HG03135 (cell line): ENCODE measurements around the gene STRADB.
"Not testable (repeated sequence)": the region's sequence is repeated elsewhere in the genome, so short reads cannot be mapped to it uniquely, and the experiment has no call there.

Experiments used
- ATAC-seq: cut with Tn5 transposase; IDR thresholded peaks from one replicate; pipeline ENCODE4 v1.9.1; 2021; ENCODE audit warnings: mild to moderate bottlenecking, moderate library complexity; ENCODE audit not compliant: unreplicated experiment

The STRADB gene

GRCh38 chr2:201466050-201466675, 14.6 kb downstream of the STRADB start:
- ATAC-seq, result no peak

- no peak for ATAC-seq
These were observed 16.1 kb downstream of the STRADB start for GRCh38 chr2:201467666-201468065.

GRCh38 chr2:201470821-201471731, 19.5 kb downstream of the STRADB start:
- no peak for ATAC-seq

GRCh38 chr2:201471732-201472393, 20.3 kb downstream of the STRADB start:
- ATAC-seq, result no peak

GRCh38 chr2:201472411-201472810, 20.9 kb downstream of the STRADB start:
- no peak for ATAC-seq

- ATAC-seq, result no peak
These were observed 31.0 kb downstream of the STRADB start for GRCh38 chr2:201482543-201482942.

- no peak for ATAC-seq
These were observed 31.8 kb downstream of the STRADB start for GRCh38 chr2:201483342-201483741.

GRCh38 chr2:201483758-201484157, 32.2 kb downstream of the STRADB start:
- ATAC-seq, result not testable (repeated sequence)

GRCh38 chr2:201484805-201485204, 33.3 kb downstream of the STRADB start:
- no peak for ATAC-seq

- no peak for ATAC-seq
These were observed 38.8 kb downstream of the STRADB start for GRCh38 chr2:201490291-201490690.

- no peak for ATAC-seq
These were observed 45.2 kb downstream of the STRADB start for GRCh38 chr2:201496785-201497184.

- ATAC-seq, result no peak
These were observed 49.0 kb downstream of the STRADB start for GRCh38 chr2:201500534-201500933.

- no peak for ATAC-seq
These were observed 51.2 kb downstream of the STRADB start for GRCh38 chr2:201502713-201503112.

GRCh38 chr2:201507725-201508124, 56.2 kb downstream of the STRADB start:
- ATAC-seq, result no peak

GRCh38 chr2:201513271-201513670, 61.7 kb downstream of the STRADB start:
- no peak for ATAC-seq

GRCh38 chr2:201515573-201516246, 64.2 kb downstream of the STRADB start:
- ATAC-seq, result no peak

GRCh38 chr2:201517094-201517493, 65.6 kb downstream of the STRADB start:
- ATAC-seq, result no peak

- ATAC-seq, result no peak
These were observed 68.7 kb downstream of the STRADB start for GRCh38 chr2:201520201-201520600.

- no peak for ATAC-seq
These were observed 71.4 kb downstream of the STRADB start for GRCh38 chr2:201522965-201523364.

- ATAC-seq, result no peak
These were observed 72.0 kb downstream of the STRADB start for GRCh38 chr2:201523506-201523905.
